ENCODE results near the gene PARD3B.

The PARD3B gene

DNA sequence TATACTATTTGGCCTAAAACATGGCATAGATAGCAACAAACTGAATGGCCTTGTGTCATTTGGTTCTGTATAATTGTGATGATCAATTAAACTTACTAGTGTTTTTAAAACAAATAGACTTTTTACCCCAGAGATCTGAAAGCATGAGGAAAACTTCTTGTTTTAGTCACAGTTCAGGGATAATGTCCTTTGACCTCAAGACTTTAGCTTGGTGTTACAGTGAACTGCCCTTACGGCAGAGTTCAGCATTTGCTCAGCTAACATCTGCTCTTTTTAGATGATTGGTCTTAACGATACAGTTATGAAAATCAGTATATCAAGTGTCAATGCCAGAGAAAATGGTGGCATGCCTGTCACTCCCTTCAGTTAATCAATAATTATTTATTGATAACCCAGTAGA, 429.2 kb downstream of the PARD3B start:
- Histone ChIP-seq H3K4me3 (ENCODE audit: low read depth in 1 of 2, low read length in 2 of 2) (no peak overlapping the region), H3K4me2 (ENCODE audit: insufficient read depth, low read length) (no peak overlapping the region), H3K27ac (ENCODE audit: low read length) (no peak overlapping the region), H3K36me3 (ENCODE audit: insufficient read depth, low read length) (no peaks in the 10 kb centered on the region), H3K4me1 (ENCODE audit: insufficient read depth, low read length) (no peaks in the 10 kb centered on the region), H3K27me3 (ENCODE audit: insufficient read depth, low read length, poor library complexity) (no peaks in the 10 kb centered on the region), H3K9ac (ENCODE audit: low read depth, low read length) (no peak overlapping the region), H2AFZ (ENCODE audit: low read depth, low read length) (no peak overlapping the region), H3K79me2 (ENCODE audit: insufficient read depth, low read length) (no peaks in the 10 kb centered on the region), H3K9me3 (ENCODE audit: insufficient read depth, low read length, severe bottlenecking) (no peaks in the 10 kb centered on the region), H4K20me1 (ENCODE audit: insufficient read depth, low read length) (no peaks in the 10 kb centered on the region)
- TF ChIP-seq, protein P1, sequence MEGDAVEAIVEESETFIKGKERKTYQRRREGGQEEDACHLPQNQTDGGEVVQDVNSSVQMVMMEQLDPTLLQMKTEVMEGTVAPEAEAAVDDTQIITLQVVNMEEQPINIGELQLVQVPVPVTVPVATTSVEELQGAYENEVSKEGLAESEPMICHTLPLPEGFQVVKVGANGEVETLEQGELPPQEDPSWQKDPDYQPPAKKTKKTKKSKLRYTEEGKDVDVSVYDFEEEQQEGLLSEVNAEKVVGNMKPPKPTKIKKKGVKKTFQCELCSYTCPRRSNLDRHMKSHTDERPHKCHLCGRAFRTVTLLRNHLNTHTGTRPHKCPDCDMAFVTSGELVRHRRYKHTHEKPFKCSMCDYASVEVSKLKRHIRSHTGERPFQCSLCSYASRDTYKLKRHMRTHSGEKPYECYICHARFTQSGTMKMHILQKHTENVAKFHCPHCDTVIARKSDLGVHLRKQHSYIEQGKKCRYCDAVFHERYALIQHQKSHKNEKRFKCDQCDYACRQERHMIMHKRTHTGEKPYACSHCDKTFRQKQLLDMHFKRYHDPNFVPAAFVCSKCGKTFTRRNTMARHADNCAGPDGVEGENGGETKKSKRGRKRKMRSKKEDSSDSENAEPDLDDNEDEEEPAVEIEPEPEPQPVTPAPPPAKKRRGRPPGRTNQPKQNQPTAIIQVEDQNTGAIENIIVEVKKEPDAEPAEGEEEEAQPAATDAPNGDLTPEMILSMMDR (IDR thresholded peaks at IDR 0.05; ENCODE audit: borderline replicate concordance, extremely low read depth, low read length, poor library complexity, severe bottlenecking), result no peak
- no peak for TF ChIP-seq EZH2 (IDR thresholded peaks at IDR 0.05; ENCODE audit: borderline replicate concordance, low read depth, low read length, severe bottlenecking)
- DNase-seq (no peak), ATAC-seq (ENCODE audit: insufficient read depth, low read depth) (no peak)

DNA sequence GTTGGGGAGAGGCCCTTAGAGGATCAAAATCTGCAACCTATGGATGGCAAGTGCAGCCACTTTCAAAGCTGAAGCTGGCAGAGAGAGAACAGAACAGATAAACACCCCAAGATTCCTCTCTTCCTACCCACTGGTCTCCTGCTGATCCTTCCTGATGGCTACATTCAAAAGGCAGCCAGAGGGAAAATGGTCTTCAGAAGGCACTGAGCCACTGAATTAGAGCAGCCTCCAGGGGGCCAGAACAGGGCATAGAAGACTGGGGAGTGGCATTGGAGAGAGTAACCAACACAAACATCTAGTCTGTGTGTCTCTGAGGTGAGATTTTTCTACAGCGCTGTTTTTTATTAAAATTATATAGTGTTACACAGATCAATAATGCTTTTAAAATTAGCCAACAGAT, 432.6 kb downstream of the PARD3B start:
- DNase-seq (no peak), ATAC-seq (ENCODE audit: insufficient read depth, low read depth) (no peak)
- H3K4me2 ChIP-seq (ENCODE audit: insufficient read depth, low read length), result no peak overlapping the region
- H3K27me3 ChIP-seq (ENCODE audit: insufficient read depth, low read length, poor library complexity), result no peaks in the 10 kb centered on the region
- no peaks in the 10 kb centered on the region for H3K79me2 ChIP-seq (ENCODE audit: insufficient read depth, low read length)
- no peaks in the 10 kb centered on the region for H4K20me1 ChIP-seq (ENCODE audit: insufficient read depth, low read length)
- H3K4me1 ChIP-seq (ENCODE audit: insufficient read depth, low read length), result no peaks in the 10 kb centered on the region
- no peak overlapping the region for H3K9ac ChIP-seq (ENCODE audit: low read depth, low read length)
- H3K9me3 ChIP-seq (ENCODE audit: insufficient read depth, low read length, severe bottlenecking), result no peaks in the 10 kb centered on the region
- no peaks in the 10 kb centered on the region for H3K36me3 ChIP-seq (ENCODE audit: insufficient read depth, low read length)
- no peak overlapping the region for H3K4me3 ChIP-seq (ENCODE audit: low read depth in 1 of 2, low read length in 2 of 2)
- H2AFZ ChIP-seq (ENCODE audit: low read depth, low read length), result no peak overlapping the region
- H3K27ac ChIP-seq (ENCODE audit: low read length), result no peak overlapping the region
- TF ChIP-seq, protein P1 (IDR thresholded peaks at IDR 0.05; ENCODE audit: borderline replicate concordance, extremely low read depth, low read length, poor library complexity, severe bottlenecking), result no peak
- TF ChIP-seq EZH2 (IDR thresholded peaks at IDR 0.05; ENCODE audit: borderline replicate concordance, low read depth, low read length, severe bottlenecking), result no peak

DNA sequence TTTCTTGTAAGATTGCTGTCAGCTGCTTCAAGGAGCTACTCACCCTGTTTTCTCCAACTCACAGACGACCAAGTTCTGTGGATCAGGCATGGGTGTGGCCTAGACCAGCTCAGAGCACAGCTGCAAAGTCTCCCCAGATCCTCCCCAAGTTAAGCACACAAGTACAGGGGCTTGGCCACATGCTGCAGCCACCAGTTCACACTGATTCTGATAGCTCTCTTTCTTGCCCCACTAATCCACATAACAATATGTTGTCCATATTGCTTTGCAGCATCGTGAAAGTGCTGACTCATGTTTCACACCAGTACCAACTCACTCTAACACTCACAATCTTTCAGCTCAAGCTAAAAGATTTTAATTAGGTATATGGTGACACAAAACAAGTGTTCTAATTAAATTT, 437.0 kb downstream of the PARD3B start:
- H3K9me3 ChIP-seq (ENCODE audit: insufficient read depth, low read length, severe bottlenecking), result no peaks in the 10 kb centered on the region
- ATAC-seq (ENCODE audit: insufficient read depth, low read depth) (0 out of 3 replicates have a peak, but pooled peaks have one; percentile 35), DNase-seq (no peak)
- H4K20me1 ChIP-seq (ENCODE audit: insufficient read depth, low read length), result no peaks in the 10 kb centered on the region
- H3K27me3 ChIP-seq (ENCODE audit: insufficient read depth, low read length, poor library complexity), result no peaks in the 10 kb centered on the region
- H3K4me1 ChIP-seq (ENCODE audit: insufficient read depth, low read length), result no peaks in the 10 kb centered on the region
- no peak overlapping the region for H2AFZ ChIP-seq (ENCODE audit: low read depth, low read length)
- H3K9ac ChIP-seq (ENCODE audit: low read depth, low read length), result no peak overlapping the region
- no peak overlapping the region for H3K27ac ChIP-seq (ENCODE audit: low read length)
- no peak overlapping the region for H3K4me3 ChIP-seq (ENCODE audit: low read depth in 1 of 2, low read length in 2 of 2)
- no peaks in the 10 kb centered on the region for H3K36me3 ChIP-seq (ENCODE audit: insufficient read depth, low read length)
- H3K4me2 ChIP-seq (ENCODE audit: insufficient read depth, low read length), result no peak overlapping the region
- TF ChIP-seq EZH2 (IDR thresholded peaks at IDR 0.05; ENCODE audit: borderline replicate concordance, low read depth, low read length, severe bottlenecking), result no peak
- TF ChIP-seq, protein P1 (IDR thresholded peaks at IDR 0.05; ENCODE audit: borderline replicate concordance, extremely low read depth, low read length, poor library complexity, severe bottlenecking), result no peak
- H3K79me2 ChIP-seq (ENCODE audit: insufficient read depth, low read length), result no peaks in the 10 kb centered on the region

DNA sequence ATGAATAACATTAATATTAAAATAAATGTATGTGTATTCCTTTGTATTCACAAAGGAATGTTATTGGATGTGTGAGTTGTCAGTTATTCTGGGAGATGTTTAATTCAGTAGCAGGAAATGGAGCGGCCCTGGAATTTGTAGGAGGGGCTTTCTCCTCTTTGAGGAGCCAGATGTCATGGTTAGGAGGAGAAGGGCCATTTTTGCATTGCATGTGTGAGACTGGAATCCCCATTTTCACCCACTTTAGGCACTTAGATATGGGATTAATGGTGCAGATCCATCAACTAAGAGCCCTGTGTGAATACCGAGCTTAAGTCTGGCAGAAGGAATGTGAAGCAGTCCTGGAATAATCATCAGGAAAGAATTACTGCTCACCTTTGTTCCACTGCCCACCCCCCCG, 439.2 kb downstream of the PARD3B start:
- H3K36me3 ChIP-seq (ENCODE audit: insufficient read depth, low read length), result no peaks in the 10 kb centered on the region
- no peaks in the 10 kb centered on the region for H3K9me3 ChIP-seq (ENCODE audit: insufficient read depth, low read length, severe bottlenecking)
- no peaks in the 10 kb centered on the region for H3K4me1 ChIP-seq (ENCODE audit: insufficient read depth, low read length)
- no peaks in the 10 kb centered on the region for H3K27me3 ChIP-seq (ENCODE audit: insufficient read depth, low read length, poor library complexity)
- H3K27ac ChIP-seq (ENCODE audit: low read length), result no peak overlapping the region
- H3K4me2 ChIP-seq (ENCODE audit: insufficient read depth, low read length), result no peak overlapping the region
- H4K20me1 ChIP-seq (ENCODE audit: insufficient read depth, low read length), result no peaks in the 10 kb centered on the region
- TF ChIP-seq EZH2 (IDR thresholded peaks at IDR 0.05; ENCODE audit: borderline replicate concordance, low read depth, low read length, severe bottlenecking), result no peak
- TF ChIP-seq, protein P1 (IDR thresholded peaks at IDR 0.05; ENCODE audit: borderline replicate concordance, extremely low read depth, low read length, poor library complexity, severe bottlenecking), result no peak
- H3K9ac ChIP-seq (ENCODE audit: low read depth, low read length), result no peak overlapping the region
- H3K79me2 ChIP-seq (ENCODE audit: insufficient read depth, low read length), result no peaks in the 10 kb centered on the region
- no peak overlapping the region for H3K4me3 ChIP-seq (ENCODE audit: low read depth in 1 of 2, low read length in 2 of 2)
- H2AFZ ChIP-seq (ENCODE audit: low read depth, low read length), result no peak overlapping the region
- no peak for DNase-seq
- ATAC-seq (ENCODE audit: insufficient read depth, low read depth), result no peak

Data from DND-41 (cell line).